ENCODE data around the gene LNPK. TPM values are rescaled to one million over a fixed set of nuclear protein-coding genes. Genes with fewer than 3 reads are reported as not detected.
"Not testable (repeated sequence)": the region's sequence is repeated elsewhere in the genome, so short reads cannot be mapped to it uniquely, and the experiment has no call there.

LNPK gene
- total RNA-seq, 1 donor = 55.0 TPM

DNA sequence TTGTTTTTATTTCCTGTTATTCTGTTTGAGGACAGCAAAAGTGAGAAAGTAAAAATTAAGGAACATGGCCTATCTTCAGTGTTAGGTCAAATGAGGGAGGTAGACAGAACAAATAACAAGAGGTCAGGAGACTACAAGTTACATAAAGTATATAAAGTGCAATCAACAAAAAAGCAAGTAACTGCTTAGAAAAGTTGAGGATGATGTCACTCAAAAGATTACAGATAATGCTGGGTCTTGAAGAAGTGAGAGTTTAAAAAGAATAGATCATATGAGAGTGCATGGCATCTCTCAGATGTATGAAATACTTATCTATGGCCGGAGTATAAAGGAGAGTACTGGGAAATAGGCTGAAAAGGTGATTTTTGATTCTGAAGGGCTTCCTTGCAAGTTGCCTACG, 79.9 kb downstream of the LNPK start:
- H3K4me3 ChIP-seq (ENCODE audit: insufficient read depth, low read length) = no peak overlapping the region

DNA sequence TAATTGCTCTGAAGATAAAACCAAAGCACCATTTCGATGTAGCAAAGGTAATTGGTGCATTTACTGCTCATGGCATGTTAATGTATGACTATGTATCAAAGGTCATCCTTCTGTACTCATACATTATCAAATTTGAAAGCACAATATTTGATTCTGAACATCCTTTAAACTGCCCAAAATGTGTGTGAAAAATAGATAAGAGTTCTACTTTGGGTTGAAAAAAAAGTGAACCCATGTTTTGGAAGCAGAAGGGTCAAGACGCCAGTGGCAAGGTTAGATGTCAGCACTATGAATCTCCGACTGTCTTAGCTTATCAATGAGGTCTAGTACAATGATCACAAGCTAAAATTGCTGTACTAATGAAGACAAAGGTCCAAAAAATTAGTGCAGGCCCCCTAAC, 83.1 kb downstream of the LNPK start:
- no peaks in the 10 kb centered on the region for H3K4me1 ChIP-seq (ENCODE audit: insufficient read depth, low read length)
- H3K79me2 ChIP-seq (ENCODE audit: insufficient read depth, low read length) = no peaks in the 10 kb centered on the region
- no peaks in the 10 kb centered on the region for H3K9me3 ChIP-seq (ENCODE audit: low read depth, low read length)
- no peak overlapping the region for H3K4me2 ChIP-seq (ENCODE audit: insufficient read depth, low read length)
- TF ChIP-seq, protein P1, sequence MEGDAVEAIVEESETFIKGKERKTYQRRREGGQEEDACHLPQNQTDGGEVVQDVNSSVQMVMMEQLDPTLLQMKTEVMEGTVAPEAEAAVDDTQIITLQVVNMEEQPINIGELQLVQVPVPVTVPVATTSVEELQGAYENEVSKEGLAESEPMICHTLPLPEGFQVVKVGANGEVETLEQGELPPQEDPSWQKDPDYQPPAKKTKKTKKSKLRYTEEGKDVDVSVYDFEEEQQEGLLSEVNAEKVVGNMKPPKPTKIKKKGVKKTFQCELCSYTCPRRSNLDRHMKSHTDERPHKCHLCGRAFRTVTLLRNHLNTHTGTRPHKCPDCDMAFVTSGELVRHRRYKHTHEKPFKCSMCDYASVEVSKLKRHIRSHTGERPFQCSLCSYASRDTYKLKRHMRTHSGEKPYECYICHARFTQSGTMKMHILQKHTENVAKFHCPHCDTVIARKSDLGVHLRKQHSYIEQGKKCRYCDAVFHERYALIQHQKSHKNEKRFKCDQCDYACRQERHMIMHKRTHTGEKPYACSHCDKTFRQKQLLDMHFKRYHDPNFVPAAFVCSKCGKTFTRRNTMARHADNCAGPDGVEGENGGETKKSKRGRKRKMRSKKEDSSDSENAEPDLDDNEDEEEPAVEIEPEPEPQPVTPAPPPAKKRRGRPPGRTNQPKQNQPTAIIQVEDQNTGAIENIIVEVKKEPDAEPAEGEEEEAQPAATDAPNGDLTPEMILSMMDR (IDR thresholded peaks at IDR 0.05; ENCODE audit: extremely low read depth, low read depth, low read length) = no peak
- H2AFZ ChIP-seq (ENCODE audit: low read length) = no peak overlapping the region
- no peak for DNase-seq (ENCODE audit: insufficient read length, low spot score, missing footprints)
- no peaks in the 10 kb centered on the region for H4K20me1 ChIP-seq (ENCODE audit: insufficient read depth, low read length)
- no peaks in the 10 kb centered on the region for H3K36me3 ChIP-seq (ENCODE audit: insufficient read depth, low read length)
- no peak overlapping the region for H3K27ac ChIP-seq (ENCODE audit: low read depth, low read length)
- no peak overlapping the region for H3K4me3 ChIP-seq (ENCODE audit: insufficient read depth, low read length)
- H3K27me3 ChIP-seq (ENCODE audit: insufficient read depth, low read length) = no peaks in the 10 kb centered on the region

More for the DNA sequence above, 79.9 kb downstream of the LNPK start:
- Histone ChIP-seq H3K79me2 (ENCODE audit: insufficient read depth, low read length) (no peaks in the 10 kb centered on the region), H3K27ac (ENCODE audit: low read depth, low read length) (no peak overlapping the region), H3K27me3 (ENCODE audit: insufficient read depth, low read length) (no peaks in the 10 kb centered on the region), H3K4me2 (ENCODE audit: insufficient read depth, low read length) (no peak overlapping the region), H3K9me3 (ENCODE audit: low read depth, low read length) (no peaks in the 10 kb centered on the region), H3K36me3 (ENCODE audit: insufficient read depth, low read length) (no peaks in the 10 kb centered on the region), H4K20me1 (ENCODE audit: insufficient read depth, low read length) (no peaks in the 10 kb centered on the region), H2AFZ (ENCODE audit: low read length) (no peak overlapping the region), H3K4me1 (ENCODE audit: insufficient read depth, low read length) (no peaks in the 10 kb centered on the region)
- TF ChIP-seq, protein P1 (IDR thresholded peaks at IDR 0.05; ENCODE audit: extremely low read depth, low read depth, low read length) = no peak
- no peak for DNase-seq (ENCODE audit: insufficient read length, low spot score, missing footprints)

DNA sequence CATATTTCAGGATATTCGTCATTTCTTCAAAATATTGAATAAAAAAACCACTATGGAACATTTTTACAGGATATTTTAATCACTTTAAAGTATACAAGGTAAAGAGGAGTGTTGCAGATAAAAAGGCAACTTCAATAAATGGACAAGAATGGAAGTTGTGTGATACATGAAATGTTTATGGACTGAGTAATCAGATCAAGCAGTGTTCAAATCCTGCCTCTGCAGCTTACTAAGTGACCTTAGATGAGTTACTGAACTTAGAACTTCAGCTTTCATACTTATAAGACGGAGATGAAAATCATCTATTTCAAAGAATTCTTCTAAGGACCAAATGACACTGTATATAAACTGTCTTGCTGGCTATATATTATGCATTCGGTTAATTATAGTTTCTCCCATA, 87.2 kb downstream of the LNPK start:
- TF ChIP-seq, protein P1 (IDR thresholded peaks at IDR 0.05; ENCODE audit: extremely low read depth, low read depth, low read length) = no peak
- no peak overlapping the region for H2AFZ ChIP-seq (ENCODE audit: low read length)
- no peaks in the 10 kb centered on the region for H3K4me1 ChIP-seq (ENCODE audit: insufficient read depth, low read length)
- no peaks in the 10 kb centered on the region for H3K9me3 ChIP-seq (ENCODE audit: low read depth, low read length)
- H3K27ac ChIP-seq (ENCODE audit: low read depth, low read length) = no peak overlapping the region
- no peaks in the 10 kb centered on the region for H4K20me1 ChIP-seq (ENCODE audit: insufficient read depth, low read length)
- no peaks in the 10 kb centered on the region for H3K27me3 ChIP-seq (ENCODE audit: insufficient read depth, low read length)
- H3K79me2 ChIP-seq (ENCODE audit: insufficient read depth, low read length) = no peaks in the 10 kb centered on the region
- no peak overlapping the region for H3K4me3 ChIP-seq (ENCODE audit: insufficient read depth, low read length)
- H3K36me3 ChIP-seq (ENCODE audit: insufficient read depth, low read length) = no peaks in the 10 kb centered on the region
- H3K4me2 ChIP-seq (ENCODE audit: insufficient read depth, low read length) = no peak overlapping the region
- no peak for DNase-seq (ENCODE audit: insufficient read length, low spot score, missing footprints)

DNA sequence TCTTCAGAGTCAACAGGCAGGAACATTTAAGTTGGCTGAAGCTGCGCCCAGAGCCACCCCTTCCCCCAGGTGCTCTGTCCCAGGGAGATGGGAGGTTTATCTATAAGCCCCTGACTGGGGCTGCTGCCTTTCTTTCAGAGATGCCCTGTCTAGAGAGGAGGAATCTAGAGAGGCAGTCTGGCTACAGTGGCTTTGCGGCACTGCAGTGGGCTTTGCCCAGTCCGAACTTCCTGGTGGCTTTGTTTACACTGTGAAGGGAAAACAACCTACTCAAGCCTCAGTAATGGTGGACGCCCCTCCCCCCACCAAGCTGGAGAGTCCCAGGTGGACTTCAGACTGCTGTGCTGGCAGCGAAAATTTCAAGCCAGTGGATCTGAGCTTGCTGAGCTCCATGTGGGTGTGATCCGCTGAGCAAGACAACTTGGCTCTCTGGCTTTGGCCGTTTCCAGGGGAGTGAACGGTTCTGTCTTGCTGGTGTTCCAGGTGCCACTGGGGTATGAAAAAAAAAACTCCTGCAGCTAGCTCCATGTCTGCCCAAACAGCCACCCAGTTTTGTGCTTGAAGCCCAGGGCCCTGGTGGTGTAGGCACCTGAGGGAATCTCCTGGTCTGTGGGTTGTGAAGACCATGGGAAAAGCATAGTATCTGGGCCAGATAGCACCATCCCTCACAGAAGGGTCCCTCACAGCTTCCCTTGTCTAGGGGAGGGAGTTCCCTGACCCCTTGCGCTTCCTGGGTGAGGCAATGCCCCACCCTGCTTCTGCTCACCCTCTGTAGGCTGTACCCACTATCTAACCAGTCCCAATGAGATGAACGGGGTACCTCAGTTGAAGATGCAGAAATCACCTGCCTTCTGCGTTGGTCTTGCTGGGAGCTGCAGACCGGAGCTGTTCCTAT, 88.0 kb downstream of the LNPK start:
- H3K27me3 ChIP-seq (ENCODE audit: insufficient read depth, low read length); H3K27ac ChIP-seq (ENCODE audit: low read depth, low read length); DNase-seq (ENCODE audit: insufficient read length, low spot score, missing footprints); H3K4me2 ChIP-seq (ENCODE audit: insufficient read depth, low read length); H3K36me3 ChIP-seq (ENCODE audit: insufficient read depth, low read length); H4K20me1 ChIP-seq (ENCODE audit: insufficient read depth, low read length); H3K4me1 ChIP-seq (ENCODE audit: insufficient read depth, low read length); H3K9me3 ChIP-seq (ENCODE audit: low read depth, low read length); H3K4me3 ChIP-seq (ENCODE audit: insufficient read depth, low read length); H3K79me2 ChIP-seq (ENCODE audit: insufficient read depth, low read length); H2AFZ ChIP-seq (ENCODE audit: low read length): not testable (repeated sequence)

DNA sequence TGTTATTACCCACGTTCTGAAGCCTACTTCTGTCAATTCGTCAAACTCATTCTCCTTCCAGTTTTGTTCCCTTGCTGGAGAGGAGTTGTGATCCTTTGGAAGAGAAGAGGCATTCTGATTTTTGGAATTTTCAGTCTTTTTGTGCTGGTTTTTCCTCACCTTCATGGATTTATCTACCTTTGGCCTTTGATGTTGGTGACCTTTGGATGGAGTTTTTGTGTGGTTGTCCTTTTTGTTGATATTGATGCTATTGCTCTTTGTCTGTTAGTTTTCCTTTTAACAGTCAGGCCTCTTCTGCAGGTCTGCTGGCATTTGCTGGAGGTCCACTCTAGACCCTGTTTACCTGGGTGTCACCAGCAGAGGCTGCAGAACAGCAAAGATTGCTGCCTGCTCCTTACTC, 88.8 kb downstream of the LNPK start:
- not testable (repeated sequence) for H3K36me3 ChIP-seq (ENCODE audit: insufficient read depth, low read length)

More for the DNA sequence above, 88.8 kb downstream of the LNPK start:
- not testable (repeated sequence) for H3K79me2 ChIP-seq (ENCODE audit: insufficient read depth, low read length); H2AFZ ChIP-seq (ENCODE audit: low read length); H3K4me1 ChIP-seq (ENCODE audit: insufficient read depth, low read length); H3K9me3 ChIP-seq (ENCODE audit: low read depth, low read length); H3K4me3 ChIP-seq (ENCODE audit: insufficient read depth, low read length); H3K27ac ChIP-seq (ENCODE audit: low read depth, low read length); H3K27me3 ChIP-seq (ENCODE audit: insufficient read depth, low read length); H3K4me2 ChIP-seq (ENCODE audit: insufficient read depth, low read length); H4K20me1 ChIP-seq (ENCODE audit: insufficient read depth, low read length); DNase-seq (ENCODE audit: insufficient read length, low spot score, missing footprints)
